Muscle of back (tissue), 11 donors: Measurements from ENCODE around the gene SETBP1. TPM values are rescaled to one million over a fixed set of nuclear protein-coding genes. Genes with fewer than 3 reads are reported as not detected.

Experiments used
- DNase-seq, 3 donors: peaks; one replicate each; pipeline versions ENCODE4 v3.0.0 to v3.0.0-alpha.2; 2013
- polyA plus RNA-seq, 10 donors: library from polyadenylated mRNA; unstranded; fragments of 120-200 nt; gene quantifications; one replicate each; pipeline ENCODE4 v1.2.1, GENCODE V29; 2013; ENCODE audit not compliant: insufficient read length in 10 of 10

Gene SETBP1
- polyA plus RNA-seq, 10 donors = 13.6 to 21.3 (median 16.0) TPM

DNA sequence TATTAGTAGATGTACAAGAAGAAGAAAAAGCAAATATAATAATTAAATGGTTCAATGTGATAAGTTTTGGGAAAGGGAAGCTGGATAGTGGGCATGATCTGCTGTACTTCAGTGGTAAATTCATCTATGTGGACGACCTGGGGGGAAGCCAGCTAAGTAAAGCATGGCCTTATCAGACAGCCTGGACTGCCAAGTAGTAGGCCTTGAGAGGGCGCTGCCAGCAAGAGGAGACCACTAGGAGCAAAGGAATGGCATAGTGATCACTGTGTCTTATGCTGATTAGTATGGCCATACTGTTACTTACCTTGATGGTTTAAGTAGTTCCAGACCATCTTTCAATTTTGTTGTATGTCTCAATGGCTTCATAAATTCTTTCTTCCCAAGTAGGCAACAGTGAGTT is 287.6 kb downstream of the SETBP1 start:
- no peak for DNase-seq

DNA sequence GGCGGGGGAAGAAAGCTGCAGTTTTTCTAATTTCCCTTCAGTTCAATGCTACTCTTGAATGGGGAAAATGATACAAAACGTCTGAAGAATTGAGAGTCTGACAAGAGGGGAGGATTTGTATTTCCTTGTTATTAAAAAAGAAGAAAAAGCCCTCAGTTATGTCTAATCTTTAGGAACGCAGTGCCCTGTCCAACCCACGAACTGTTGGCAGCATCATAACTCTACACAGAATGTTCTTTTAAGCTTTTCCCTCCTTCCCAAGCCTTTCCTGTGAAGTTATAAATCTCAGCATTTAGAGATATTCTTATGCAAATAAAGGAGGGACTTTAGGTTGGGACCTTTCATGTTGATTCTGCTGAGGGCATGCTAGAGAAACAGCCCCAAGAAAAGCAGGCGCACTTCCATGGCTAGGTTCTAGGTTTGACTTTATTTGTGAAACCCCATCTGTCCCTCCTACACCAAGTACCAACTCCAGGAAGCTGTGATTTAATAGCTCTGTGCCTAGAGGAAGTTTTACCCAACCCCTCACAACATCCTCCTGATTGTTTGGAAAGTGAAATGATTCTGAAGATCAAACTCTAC is 288.6 kb downstream of the SETBP1 start:
- no peak for DNase-seq

DNA sequence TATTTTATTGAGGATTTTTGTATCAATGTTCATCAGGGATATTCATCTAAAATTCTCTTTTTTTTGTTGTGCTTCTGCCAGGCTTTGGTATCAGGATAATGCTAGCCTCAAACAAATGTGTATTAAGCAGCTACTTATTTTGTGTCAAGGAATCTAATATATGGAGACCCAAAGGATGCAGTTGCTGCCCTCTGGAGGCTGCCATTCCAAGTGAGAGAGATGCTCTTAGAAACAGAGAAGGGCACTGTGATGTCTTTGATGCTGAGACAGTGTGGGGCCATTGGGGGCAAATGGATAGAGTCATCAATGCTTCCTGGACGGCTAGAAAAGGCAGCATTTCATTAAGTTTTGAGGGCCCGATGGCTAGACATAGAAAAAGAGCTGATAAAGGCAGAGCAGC is 292.6 kb downstream of the SETBP1 start:
- no peak for DNase-seq

DNA sequence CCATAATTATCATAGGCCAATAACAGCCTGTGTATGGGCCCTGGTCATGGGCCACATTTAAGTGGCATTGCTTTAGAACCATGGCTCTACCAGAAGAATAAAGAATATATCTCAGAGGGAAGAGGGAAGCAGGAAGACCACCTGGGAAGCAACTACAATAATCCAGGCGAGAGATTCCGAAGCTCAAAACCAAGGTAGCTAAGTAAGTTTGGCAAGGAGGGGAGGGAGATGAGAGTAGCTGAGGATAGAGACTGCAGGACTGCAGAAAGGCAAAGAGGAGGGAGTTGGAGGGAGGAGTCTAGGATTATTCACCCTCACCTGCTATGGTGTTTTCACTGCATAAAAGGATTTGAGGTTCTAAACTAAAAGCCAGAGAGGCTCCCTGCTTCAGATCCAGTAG is 293.5 kb downstream of the SETBP1 start:
- no peak for DNase-seq

DNA sequence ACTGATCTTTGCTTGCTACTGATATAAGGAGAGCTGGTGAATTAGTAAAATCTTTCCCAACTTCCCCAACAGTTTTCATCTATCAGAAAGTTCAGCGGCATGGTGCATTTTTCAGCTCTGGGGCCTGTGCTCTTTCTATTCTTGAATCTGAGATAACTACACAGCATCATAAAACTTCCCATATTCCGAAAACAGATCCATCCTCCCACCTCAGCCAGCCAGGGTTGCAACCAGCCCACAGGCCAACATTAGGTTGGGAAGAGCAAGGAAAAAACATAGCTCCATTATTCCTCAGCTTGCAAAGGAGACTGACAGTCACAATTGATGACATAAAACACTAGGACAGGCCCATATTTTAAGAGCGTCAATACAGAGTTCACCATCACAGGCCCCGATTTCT is 297.2 kb downstream of the SETBP1 start:
- no peak for DNase-seq

DNA sequence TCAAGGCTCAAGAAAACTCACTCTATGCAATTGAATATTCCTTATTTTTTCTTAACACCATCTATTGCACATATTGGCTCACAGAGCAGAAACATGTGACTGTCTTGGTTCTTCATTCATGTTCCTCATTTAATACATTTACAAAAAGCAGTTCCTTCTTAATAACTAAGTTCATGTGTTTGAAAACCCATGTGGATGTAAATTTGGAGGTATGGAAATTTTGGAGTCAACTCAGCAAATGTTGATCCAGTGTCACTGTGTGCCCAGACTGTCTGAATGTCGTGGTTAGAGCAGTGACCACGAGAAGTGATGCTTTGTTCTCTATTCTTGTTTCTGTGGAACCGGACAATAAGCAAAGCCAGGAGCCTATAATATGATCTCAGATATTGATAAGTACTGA is 299.1 kb downstream of the SETBP1 start:
- no peak for DNase-seq

DNA sequence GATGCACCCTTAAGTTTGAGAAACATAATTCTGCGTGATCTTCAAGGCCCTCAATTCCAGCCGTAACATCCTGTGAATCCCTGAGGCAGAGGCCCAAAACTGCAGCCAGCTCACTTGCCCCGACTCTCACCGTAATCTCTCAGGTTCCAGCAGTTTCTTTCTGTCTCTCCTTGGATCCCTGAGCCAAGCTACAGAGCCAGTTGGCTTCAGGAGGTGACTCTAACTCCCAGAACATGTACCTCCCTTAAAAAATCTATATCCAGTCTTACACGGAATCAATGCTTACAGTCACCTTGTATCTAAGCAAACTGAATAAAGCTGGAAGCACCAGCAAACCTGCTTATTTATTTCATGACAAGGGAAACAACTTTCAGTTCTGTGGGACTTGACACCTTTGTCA is 300.4 kb downstream of the SETBP1 start:
- peak in 2 of 3 donors; percentile 32 to 52 for DNase-seq

DNA sequence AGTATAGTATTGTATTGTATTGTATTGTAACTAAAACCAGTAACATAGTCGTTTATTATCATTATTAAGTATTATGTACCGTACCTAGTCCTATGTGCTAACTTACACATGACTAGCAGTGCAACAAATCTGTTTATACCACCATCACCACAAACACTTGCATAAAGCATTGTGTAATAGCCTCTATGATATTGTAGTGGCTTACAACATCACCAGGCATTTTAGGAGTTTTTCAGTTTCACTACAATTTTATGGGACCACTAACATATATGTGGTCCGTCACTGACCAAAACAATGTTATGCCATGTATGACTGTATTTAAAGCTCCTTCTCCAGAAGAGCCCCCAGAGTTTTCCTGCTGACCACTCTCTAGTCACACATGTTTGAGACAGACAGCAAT is 306.2 kb downstream of the SETBP1 start:
- DNase-seq = no peak

DNA sequence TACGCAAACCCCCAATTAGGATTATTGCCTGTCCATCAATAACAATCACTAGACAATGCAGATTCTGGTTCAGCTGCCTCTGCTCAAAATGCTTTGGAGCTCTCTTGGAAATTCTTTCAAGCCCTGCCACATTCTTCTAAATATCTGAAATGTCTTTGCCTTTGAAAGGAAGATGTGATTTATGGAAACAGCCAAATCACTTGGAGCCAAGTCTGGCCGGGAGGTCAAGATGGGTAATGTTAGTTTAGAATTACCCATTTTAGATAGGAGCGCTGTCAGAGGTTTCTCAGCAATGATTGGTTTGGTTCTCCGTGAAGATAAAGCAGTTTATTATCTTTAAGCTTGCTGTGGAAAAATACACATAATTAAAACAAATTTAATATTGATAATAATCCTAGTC is 306.7 kb downstream of the SETBP1 start:
- DNase-seq = no peak

DNA sequence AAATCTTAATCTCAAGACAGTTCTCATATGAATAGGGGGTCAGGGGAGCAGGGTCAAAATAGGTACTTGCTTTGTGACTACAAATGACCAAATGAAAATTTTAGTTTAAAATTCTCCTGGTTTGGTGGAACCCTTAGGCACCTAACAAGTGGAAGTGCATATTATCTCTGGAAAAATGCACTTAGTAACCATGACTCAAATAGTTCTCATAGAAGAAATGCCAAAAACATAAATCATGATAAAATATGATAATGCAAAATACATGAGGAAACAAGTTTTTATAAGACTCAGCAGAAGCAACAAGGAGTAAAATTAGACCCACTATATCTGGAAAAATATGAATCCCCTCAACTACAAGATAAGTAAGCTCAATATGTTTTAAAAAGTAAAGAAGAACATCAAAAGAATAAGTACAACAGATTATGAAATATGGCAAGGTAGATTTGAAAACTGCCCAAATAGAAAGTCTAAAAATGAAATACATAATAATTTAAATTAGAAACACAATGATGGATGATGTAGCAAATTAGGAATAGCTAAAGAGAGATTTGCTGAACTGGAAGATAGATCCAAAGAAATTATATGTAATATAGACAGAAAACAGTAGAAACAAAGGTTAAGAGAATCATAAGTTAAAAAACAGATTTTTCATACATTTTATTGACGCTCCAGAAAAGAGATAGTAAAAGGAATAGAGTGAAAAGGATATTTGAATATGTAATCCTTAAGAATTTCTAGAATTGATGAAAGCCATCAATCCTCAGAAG is 308.3 kb downstream of the SETBP1 start:
- no peak for DNase-seq

DNA sequence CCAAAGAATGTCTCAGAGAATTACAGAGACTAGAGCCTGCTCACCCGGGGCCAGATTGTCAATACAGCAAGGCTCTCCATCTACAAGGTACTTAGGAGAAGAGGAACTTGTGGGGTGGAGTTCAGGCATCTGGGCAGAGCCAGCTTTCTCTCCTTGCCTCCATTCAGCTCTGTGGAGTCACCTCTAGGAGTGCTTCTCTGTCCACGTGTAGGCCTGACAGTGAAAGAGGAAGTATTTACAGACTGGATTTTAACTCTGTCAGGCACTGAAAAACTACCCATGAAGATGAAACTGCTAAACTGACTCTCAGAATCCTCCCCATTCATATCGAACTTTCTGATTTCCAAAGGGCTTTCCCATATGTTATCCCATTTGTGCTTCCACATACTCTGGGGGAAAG is 315.6 kb downstream of the SETBP1 start:
- no peak for DNase-seq

DNA sequence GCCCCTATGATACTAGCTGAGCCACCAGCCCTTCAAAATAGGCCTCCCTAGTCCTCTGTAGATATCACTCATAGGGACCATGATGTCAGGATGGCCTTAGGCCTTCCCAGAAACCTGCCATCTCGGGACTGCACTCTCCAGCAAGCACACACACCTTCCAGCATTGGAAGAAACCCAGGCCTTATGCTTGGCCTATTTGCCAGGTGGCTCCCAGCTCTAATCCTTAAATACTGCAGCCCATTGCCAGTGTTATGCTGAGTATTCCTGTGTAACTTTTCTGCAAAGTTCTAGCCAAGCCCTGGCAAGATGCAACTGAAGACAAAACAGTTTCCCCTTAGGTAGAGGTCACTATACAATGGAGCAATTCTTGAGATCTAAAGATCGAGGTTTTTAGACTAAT is 316.5 kb downstream of the SETBP1 start:
- DNase-seq = no peak

DNA sequence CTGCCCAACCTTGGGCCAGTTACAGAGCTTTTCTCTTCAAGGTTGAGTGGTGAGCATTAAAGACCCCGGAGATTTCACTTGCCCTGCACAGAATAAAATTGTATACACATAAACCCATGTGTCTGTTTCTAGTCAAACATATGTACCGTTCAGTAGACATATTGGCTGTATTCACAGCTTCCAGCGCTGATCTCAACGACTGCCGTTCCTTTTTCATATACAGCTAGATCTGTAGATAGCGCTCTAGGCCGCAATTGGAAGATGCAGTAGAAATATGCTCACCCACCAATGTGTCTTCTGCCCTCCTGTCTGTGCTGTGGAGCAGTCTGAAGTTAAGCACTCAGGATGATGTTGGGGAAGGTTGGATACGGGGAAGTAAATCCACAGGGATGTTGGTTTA is 317.7 kb downstream of the SETBP1 start:
- DNase-seq = no peak

DNA sequence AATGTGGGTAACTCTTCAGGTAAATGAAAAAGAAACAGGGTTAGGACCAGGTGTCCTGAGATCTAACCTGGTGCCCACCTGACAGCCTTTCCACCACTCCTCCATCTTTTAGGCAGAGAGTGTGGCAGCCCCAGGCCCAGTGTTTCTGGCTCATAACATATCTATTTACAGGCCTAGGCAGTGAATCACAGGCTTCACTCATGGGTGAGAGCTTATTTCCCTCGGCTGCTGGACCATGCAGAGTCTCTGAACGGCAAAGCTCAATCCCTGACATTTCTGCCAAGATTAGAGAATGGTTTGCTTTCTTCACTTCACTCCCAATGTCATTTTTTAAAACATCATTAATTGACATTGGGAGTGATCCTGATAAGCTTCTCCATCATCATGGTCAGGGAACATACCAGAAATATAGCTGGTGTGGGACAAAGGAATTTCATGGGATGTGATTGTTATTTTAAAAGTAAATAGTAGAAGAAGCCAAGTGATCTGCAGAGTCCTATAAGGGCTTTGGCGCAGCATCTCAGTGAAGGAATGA is 323.9 kb downstream of the SETBP1 start:
- DNase-seq = no peak

DNA sequence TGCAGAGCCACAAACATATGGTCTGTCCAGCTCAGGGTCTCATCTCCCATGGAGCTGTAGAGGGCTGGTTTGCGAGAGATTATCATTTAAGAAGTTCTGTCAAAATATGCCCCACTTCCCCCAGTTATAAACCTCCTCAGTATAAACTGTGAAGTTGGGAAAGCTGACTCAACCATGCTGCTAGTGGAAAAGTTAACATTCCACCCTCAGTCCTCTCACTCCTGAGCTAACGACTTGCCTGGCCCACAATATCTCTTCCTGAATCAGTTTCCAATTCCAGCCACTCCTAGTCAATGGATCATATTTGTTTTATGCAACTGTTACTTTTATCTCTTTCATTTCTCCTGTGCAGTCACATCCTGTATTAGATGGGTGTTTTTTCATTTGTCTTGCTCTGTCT is 326.2 kb downstream of the SETBP1 start:
- no peak for DNase-seq

DNA sequence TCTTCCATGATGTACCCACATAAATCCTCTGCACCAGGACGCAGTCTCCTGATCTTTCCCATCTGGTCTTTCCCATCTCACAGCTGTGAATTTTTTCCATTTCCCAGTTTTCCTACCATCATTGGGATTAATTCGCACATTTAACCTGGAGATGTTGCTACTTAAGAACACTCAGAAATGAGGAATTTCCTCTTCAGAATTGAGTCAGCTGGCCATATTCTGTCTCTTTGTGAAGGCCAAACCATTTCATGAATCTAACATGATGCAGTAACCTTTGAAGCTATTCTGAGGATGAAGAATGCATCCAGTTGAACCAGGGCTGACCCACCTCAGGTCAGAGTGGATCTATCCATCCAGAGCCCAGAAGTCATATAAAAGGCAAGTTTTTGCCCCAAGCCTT is 326.8 kb downstream of the SETBP1 start:
- DNase-seq = no peak

DNA sequence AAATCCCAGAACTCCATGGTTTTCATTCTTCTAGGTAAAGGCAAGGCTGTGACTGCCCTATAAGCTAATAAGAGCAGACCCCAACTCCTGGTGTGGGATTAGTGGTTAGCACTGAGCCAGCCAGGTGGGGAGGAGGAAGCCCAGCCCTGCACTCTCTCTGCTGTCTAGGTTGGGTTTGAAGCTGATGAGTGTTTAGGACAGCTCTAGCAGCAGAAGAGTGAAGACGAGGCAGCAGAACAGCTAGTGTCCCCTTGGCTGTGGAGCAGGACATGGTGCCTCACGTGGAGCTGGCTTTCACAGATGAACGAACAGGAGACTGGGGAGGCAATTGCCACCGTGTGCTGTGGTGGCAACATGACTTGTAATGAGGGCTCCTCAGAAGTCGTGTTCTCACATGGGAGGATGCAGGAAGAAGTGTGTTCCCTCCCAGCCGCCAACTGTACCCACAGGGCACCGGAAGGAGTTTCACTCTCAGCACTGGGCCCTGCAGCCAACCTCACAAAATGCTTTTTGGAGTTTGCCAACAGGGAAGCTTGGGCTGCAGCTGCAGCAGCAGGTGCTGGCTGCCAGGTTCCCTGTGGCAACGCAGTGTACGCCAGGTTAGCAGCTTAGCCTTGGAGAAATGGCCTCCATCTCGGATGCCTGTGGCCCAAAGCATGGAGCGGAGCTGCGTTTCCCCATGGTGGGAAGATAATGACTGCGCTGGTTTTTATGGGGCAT is 328.2 kb downstream of the SETBP1 start:
- DNase-seq = no peak

DNA sequence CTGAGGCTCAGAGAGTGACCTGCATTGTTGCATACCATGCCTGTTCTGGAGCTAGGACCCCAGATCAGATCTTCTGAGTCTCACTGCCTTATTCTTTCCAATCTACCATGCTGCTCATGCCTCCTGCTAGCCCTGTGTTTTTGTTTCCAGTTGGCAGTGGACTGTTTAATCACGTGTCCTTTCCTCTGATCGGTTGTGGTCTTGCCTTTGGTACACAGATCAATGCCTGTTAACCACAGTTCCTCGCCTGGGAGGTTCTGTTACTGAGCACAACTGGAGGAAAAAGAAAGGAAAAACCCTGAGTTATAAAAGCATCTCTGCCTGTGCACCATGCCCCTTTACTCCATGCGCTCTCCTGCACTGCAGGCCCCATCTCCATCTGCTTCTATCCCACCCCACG is 329.1 kb downstream of the SETBP1 start:
- DNase-seq = no peak

DNA sequence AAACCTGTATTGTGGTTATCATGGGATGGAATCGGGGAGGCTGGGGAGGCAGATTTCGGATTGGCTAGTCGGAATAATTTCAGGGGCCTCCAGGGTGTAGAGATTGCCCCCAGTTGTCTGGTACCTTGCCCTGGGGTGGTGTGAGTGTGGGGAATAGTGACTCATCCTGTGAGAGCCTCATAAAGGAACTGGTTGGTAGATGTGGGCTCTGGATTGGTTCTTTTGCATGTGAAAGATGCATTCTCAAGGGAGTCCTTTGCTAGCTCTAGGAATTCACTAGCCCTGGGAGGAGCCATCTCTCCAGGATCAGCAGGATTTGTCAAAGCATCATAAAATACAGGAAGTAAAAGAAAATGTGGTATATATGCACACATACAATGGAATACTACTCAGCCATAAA is 331.6 kb downstream of the SETBP1 start:
- no peak for DNase-seq

DNA sequence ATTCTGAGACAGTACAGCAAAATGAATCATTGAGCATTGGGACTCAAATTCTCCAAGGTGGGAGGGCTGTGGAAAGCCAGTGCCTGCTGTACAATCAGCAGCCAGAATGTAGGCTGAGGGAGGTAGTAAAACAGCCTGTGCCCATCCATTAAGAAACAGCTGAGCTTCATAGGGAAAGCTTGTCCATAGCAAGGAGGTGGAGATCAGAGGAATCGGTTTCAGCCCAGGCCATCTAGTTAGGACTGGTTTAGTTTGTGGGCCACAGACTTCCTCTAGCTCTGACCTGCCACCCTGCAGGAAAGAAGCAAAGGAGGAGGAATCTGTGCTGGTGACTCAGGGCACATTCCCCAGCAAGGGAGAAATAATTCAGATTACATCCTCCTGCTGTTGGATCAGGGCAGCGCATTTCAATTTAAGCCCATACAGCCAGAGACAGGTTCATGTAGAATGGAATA is 333.4 kb downstream of the SETBP1 start:
- peak in 2 of 3 donors; percentile 31 to 73 for DNase-seq

DNA sequence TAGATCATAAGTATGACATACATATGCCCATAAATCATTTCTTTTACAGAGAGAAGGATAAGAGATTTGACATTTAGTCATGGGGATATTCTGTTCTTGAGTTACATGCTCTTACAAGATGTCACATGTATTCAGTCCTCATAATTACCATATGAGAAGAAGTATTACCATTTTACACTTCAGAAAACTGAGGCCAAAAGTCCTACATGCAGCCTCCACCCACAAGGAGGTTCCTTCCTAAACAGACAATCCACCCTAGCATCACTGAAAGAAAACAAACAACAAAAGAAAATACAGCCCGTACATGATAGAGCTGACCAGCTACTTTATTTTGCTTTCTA is 335.1 kb downstream of the SETBP1 start:
- DNase-seq = no peak

DNA sequence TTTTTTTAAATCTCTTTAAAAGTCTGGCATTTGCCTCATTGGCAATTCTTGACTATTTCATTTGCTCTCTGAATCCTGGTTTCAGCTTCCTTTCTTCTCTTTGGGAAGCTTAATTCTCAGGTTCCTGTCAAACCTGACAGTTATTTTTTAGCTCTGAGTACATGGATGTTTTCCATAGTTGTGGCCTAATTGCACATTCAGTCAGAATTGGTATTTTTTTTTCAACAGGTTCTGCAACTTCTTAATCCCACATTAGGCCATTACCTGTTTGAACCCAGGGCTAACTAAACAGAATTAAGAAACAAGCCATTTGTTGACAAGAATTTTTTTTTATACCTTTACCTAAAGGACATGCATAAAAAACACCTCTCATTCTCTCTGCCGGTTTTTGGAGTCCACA is 338.8 kb downstream of the SETBP1 start:
- DNase-seq = no peak

DNA sequence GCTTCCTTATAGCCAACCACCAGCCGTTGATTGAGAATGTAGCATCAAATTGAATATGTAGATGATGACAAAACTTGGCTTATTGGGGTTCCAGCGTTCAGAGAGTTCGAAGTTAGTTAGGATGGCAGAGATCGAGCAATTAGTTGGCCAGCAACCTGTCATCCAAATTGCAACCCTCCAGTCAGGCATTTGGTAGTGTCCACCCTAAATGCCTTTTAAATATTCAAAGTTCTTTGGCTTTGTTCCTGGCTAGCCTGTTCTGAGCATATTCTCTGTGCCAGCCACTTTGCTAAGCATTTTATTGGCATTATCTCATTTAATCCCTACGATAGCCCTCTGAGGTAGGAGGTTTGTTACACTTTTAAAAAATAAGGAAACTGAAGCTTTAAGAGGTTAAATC is 342.8 kb downstream of the SETBP1 start:
- no peak for DNase-seq
